HTR-8/SVneo (cell line): ENCODE data around the gene WNK3.

Experiments
- DNase-seq: peaks from one replicate; pipeline ENCODE4 v3.0.0; 2011; ENCODE audit warnings: low spot score, mixed read lengths; ENCODE audit not compliant: insufficient read length
- FAIRE-seq: peaks from 2 replicates; lab custom pipeline; 2011; peaks lifted over from hg19 to GRCh38; lab: Jason Lieb, UNC

The WNK3 gene

GRCh38 chrX:54248309-54248708, 109.5 kb downstream of the WNK3 start:
- no peak for FAIRE-seq
- peak; percentile 8 for DNase-seq

GRCh38 chrX:54246866-54247265, 111.0 kb downstream of the WNK3 start:
- no peak for FAIRE-seq
- no peak for DNase-seq

- FAIRE-seq = no peak
- DNase-seq = no peak
These were observed 119.3 kb downstream of the WNK3 start for GRCh38 chrX:54238588-54238987.

GRCh38 chrX:54237014-54237413, 120.8 kb downstream of the WNK3 start:
- no peak for FAIRE-seq
- no peak for DNase-seq

- no peak for DNase-seq
- FAIRE-seq = no peak
These were observed 127.3 kb downstream of the WNK3 start for GRCh38 chrX:54230435-54231148.

GRCh38 chrX:54223581-54223980, 134.3 kb downstream of the WNK3 start:
- DNase-seq (no peak), FAIRE-seq (no peak)

GRCh38 chrX:54213603-54214002, 144.2 kb downstream of the WNK3 start:
- no peak for FAIRE-seq

GRCh38 chrX:54208531-54208930, 149.3 kb downstream of the WNK3 start:
- DNase-seq = no peak
- no peak for FAIRE-seq

More at GRCh38 chrX:54213603-54214002, 144.2 kb downstream of the WNK3 start:
- no peak for DNase-seq

- no peak for DNase-seq
- FAIRE-seq = no peak
These were observed 159.6 kb downstream of the WNK3 start for GRCh38 chrX:54198262-54198661.

GRCh38 chrX:54194982-54195588, 162.8 kb downstream of the WNK3 start:
- no peak for DNase-seq

GRCh38 chrX:54193085-54193821, 164.6 kb downstream of the WNK3 start:
- FAIRE-seq (no peak), DNase-seq (no peak)

More at GRCh38 chrX:54194982-54195588, 162.8 kb downstream of the WNK3 start:
- FAIRE-seq = no peak

- FAIRE-seq = no peak
- no peak for DNase-seq
These were observed 173.4 kb downstream of the WNK3 start for GRCh38 chrX:54184474-54184873.

- DNase-seq = peak; percentile 68
- no peak for FAIRE-seq
These were observed 174.8 kb downstream of the WNK3 start, which contains the start of gene FAM120C for GRCh38 chrX:54182864-54183613. FAM120C (minus strand) TSS chrX:54183254; CDS start chrX:54183198, 56 bp downstream.

- FAIRE-seq (no peak), DNase-seq (peak; percentile 17)
These were observed 175.5 kb downstream of the WNK3 start for GRCh38 chrX:54182194-54182863.

- no peak for FAIRE-seq
- DNase-seq = no peak
These were observed 176.5 kb downstream of the WNK3 start for GRCh38 chrX:54181202-54181953.

GRCh38 chrX:54180403-54180802, 177.4 kb downstream of the WNK3 start:
- no peak for DNase-seq
- no peak for FAIRE-seq

- DNase-seq = peak; percentile 25
- no peak for FAIRE-seq
These were observed 179.5 kb downstream of the WNK3 start for GRCh38 chrX:54178100-54178940.

- DNase-seq (no peak), FAIRE-seq (no peak)
These were observed 180.5 kb downstream of the WNK3 start for GRCh38 chrX:54177306-54177705.
